B cell (primary cell): ENCODE results near the gene TTLL8.

Experiments
- CTCF ChIP-seq: fragments of 200-600 bp; IDR thresholded peaks from one replicate; pipeline ENCODE4 v1.8.0; 2022; ENCODE audit warnings: antibody characterized with exemption, mild to moderate bottlenecking
- EZH2 ChIP-seq: IDR thresholded peaks from 2 replicates; pipeline ENCODE4 v1.6.1; 2012; ENCODE audit warnings: borderline replicate concordance, low read depth, mild to moderate bottlenecking, moderate library complexity, low read length; ENCODE audit not compliant: insufficient read depth, poor library complexity, severe bottlenecking

- TF ChIP-seq CTCF (no peak), EZH2 (no peak)
These were observed 22.8 kb downstream of the TTLL8 start for GRCh38 chr22:50035131-50035881.
